Activated T-helper 1 cell treated with anti-CD3 and anti-CD28 coated beads, Interleukin-12 subunit alpha, Interleukin-12 subunit beta, Interleukin-2, Interleukin-4 antibody, amounts not matched to agents 30 ng/mL and 10 ng/mL and 1 ng/mL, durations not matched to agents 14 hours and 24 hours and 36 hours (primary cell): ENCODE data around the gene BNIP1. TPM values are rescaled to one million over a fixed set of nuclear protein-coding genes. Genes with fewer than 3 reads are reported as not detected.
"Not testable (repeated sequence)": the region's sequence is repeated elsewhere in the genome, so short reads cannot be mapped to it uniquely, and the experiment has no call there.

Source experiments
- DNase-seq: peaks from one replicate; pipeline ENCODE4 v3.0.0; 2021; ENCODE audit warnings: low spot score
- H3K27ac Mint-ChIP-seq: one replicate; pipeline ENCODE4 v1.8.0; 2021; ENCODE audit warnings: mild to moderate bottlenecking, mixed read lengths
- H3K27me3 Mint-ChIP-seq: one replicate; pipeline ENCODE4 v1.8.0; 2022; ENCODE audit warnings: mild to moderate bottlenecking, moderate library complexity, mixed read lengths; ENCODE audit not compliant: insufficient read depth
- H3K36me3 Mint-ChIP-seq: one replicate; pipeline ENCODE4 v1.8.0; 2021; ENCODE audit warnings: low read depth, mixed read lengths
- H3K4me1 Mint-ChIP-seq: one replicate; pipeline ENCODE4 v1.8.0; 2021; ENCODE audit warnings: low read depth, mixed read lengths
- H3K4me3 Mint-ChIP-seq: one replicate; pipeline ENCODE4 v1.8.0; 2021; ENCODE audit warnings: mild to moderate bottlenecking, moderate library complexity, mixed read lengths
- H3K9me3 Mint-ChIP-seq: one replicate; pipeline ENCODE4 v1.8.0; 2021; ENCODE audit warnings: mixed read lengths
- intact Hi-C: fragments of 100-400 bp; cut with micrococcal nuclease; formaldehyde crosslinking; loops from one replicate; pipeline ENCODE4 v1.15.1; 2024
- total RNA-seq: library from RNA; stranded (reverse); gene quantifications from 2 replicates; pipeline ENCODE4 v1.2.3, GENCODE V29; 2022

Gene BNIP1, protein sequence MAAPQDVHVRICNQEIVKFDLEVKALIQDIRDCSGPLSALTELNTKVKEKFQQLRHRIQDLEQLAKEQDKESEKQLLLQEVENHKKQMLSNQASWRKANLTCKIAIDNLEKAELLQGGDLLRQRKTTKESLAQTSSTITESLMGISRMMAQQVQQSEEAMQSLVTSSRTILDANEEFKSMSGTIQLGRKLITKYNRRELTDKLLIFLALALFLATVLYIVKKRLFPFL
- 22.6 and 25.3 TPM in 2 replicates for total RNA-seq

DNA sequence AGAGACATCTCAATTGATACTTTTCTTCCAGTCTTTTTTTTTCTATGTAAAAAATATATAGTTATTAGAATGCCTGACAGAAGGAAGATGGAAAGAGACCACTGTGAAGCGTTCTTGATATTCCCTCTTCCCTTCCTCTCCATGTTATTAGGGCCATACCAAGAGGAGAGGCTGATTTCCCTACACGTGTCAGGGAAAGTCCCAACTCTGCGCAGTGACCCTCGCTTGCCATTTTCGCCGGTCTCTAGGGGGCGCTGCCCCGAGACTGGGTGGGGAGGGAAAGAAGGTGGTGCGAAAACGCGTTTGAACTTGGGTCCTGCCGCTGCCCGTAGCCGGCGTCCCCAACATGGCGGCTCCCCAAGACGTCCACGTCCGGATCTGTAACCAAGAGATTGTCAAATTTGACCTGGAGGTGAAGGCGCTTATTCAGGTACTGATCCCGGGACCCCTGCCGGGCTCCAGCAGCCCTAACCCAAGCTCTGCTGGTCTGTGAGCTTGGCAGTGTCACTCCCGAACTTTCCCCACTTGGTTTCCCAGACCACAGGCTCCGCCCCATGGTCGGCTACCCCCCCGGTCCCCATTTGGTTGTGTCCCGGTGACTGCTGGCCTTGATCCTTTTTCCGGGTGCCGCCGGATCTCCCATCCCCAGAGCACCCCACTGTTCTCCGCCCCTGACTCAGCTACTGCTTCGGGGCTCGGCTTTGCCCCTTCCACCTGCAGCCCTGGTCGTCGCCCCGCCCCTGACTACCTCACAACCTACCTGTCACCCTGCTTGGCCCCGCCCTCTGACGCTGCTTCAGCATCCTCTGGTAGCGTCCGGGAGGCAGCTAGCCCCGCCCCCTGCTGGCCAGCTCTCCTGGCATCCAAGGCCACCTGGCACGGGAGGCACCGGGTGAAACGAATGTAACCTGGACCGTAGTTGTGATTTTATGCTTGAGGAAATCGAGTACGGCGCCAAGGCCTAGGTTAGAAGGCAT is at the start of gene BNIP1:
Gene BNIP1, plus strand, starts transcription at position 332 of the 977 bp plus-strand sequence. Its CDS starts 15 bp downstream, at position 347.
- Mint-ChIP-seq H3K4me3 (peak within 1 kb of the TSS; percentile 96), H3K27ac (peak within 1 kb of the TSS; percentile 97), H3K27me3 (no peaks in the 10 kb centered on the region), H3K36me3 (peaks cover 15% of the 10 kb centered on the region), H3K4me1 (peaks cover 9% of the 10 kb centered on the region), H3K9me3 (no peaks in the 10 kb centered on the region)
- peak; percentile 91 for DNase-seq
- intact Hi-C loops = loop anchor here (1.0 to 10.0 kb wide), 12 partner anchors 87 to 1758 kb away; partner anchors contain the start of genes BOD1, CPEB4, ERGIC1 and NPM1

DNA sequence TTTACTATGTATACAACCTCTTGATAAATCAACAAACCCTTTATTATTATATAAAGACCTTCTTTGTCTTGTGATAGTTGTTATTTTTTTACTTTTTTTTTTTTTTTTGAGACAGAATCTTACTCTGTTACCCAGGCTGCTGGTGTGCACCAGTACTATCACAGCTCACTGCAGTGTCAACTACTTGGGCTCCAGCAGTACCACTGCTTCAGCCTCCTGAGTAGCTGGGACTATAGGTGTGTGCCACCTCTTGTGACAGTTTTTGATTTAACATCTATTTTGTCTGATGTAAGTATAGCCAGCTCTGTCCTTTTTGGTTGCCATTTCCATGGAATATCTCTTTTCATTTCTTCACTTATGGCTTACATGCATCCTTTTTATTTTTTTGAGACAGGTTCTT is 45.5 kb upstream of the BNIP1 start:
- H3K4me1 Mint-ChIP-seq = no peaks in the 10 kb centered on the region
- no peak for DNase-seq
- no peak overlapping the region for H3K27ac Mint-ChIP-seq
- peaks cover 9% of the 10 kb centered on the region for H3K9me3 Mint-ChIP-seq
- H3K4me3 Mint-ChIP-seq = no peak overlapping the region
- H3K36me3 Mint-ChIP-seq = peaks cover 5% of the 10 kb centered on the region
- no peaks in the 10 kb centered on the region for H3K27me3 Mint-ChIP-seq
- intact Hi-C loops = no loop called here

DNA sequence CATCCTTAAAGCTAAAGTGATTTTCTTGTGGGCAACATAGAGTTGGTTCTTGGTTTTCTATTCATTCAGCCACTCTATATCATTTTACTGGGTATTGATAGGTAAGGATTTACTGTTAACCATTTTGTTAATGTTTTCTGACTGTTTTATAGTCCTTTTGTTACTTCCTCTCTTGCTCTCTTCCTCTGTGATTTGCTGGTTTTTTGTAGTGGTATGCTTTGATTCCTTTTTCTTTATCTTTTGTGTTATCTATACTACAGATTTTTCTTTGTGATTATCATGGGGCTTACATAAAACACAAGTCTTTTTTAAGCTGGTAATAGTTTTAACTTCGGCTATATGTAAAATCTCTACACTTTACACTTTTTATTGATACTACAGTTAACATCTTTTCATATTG is 44.9 kb upstream of the BNIP1 start:
- Mint-ChIP-seq H3K27me3 (no peaks in the 10 kb centered on the region), H3K27ac (no peak overlapping the region), H3K36me3 (peaks cover 5% of the 10 kb centered on the region), H3K9me3 (peaks cover 9% of the 10 kb centered on the region), H3K4me1 (no peaks in the 10 kb centered on the region), H3K4me3 (no peak overlapping the region)
- DNase-seq = no peak
- intact Hi-C loops = no loop called here

DNA sequence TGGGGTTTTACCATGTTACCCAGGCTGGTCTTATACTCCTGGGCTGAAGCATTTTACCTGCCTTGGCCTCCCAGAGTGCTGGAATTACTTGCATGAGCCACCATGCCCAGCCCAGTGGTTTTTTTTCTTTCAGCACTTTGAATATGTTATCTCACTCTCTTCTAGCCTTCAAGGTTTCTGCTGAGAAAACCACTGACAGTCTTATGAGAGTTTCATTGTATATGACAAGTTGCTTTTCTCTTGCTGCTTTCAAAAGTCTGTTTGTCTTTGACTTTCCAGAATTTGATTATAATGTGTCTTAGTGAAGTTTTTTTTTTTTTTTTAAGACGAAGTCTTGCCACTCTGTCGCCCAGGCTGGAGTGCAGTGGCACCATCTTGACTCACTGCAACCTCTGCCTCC is 43.1 kb upstream of the BNIP1 start:
- Mint-ChIP-seq H3K36me3 (peaks cover 5% of the 10 kb centered on the region), H3K27ac (no peak overlapping the region), H3K27me3 (no peaks in the 10 kb centered on the region), H3K9me3 (peaks cover 9% of the 10 kb centered on the region), H3K4me1 (no peaks in the 10 kb centered on the region), H3K4me3 (no peak overlapping the region)
- no peak for DNase-seq
- intact Hi-C loops = no loop called here

DNA sequence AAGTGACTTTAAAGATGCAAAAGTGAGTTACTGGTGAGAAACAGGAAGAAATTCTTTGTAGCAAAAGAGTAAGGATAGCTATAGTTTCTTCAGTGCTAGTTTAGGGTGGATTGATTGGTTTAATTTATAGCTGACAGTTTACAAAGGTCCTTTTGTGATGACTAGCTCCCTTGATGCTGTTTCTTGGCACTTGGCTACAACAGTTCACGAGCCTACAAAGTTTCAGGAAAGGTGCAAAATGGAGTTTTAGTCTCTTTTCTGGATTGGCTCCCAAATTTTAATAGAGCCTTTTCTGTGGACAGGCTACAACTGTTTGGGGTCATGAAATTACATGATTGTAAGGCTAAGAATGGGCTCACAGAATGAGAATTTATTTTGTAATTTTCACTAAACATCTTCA is 40.9 kb upstream of the BNIP1 start:
- H3K27me3 Mint-ChIP-seq = no peaks in the 10 kb centered on the region
- no peak for DNase-seq
- intact Hi-C loops = no loop called here
- peaks cover 9% of the 10 kb centered on the region for H3K9me3 Mint-ChIP-seq
- peak overlapping the region; percentile 12 for H3K27ac Mint-ChIP-seq
- no peaks in the 10 kb centered on the region for H3K4me1 Mint-ChIP-seq
- H3K4me3 Mint-ChIP-seq = no peak overlapping the region
- peaks cover 5% of the 10 kb centered on the region for H3K36me3 Mint-ChIP-seq

DNA sequence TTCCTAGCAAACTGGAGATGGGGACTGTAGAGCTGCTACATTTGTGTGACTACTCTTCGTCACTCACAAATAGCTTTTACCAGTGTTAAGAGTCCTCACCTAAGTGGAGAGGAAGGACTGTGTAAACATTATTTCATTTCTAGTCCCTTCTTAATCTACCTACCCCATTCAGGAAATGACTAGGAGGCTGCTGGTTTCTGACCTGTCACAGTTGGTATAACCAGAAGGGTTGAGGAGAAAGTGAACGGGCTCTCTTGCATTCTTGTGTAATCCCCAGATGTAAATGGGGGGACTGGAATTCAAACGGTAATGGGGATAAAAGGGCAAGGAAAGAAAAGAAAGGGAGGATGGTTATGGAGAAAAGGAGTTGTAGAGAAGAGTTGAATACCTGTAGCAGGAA is 35.4 kb upstream of the BNIP1 start:
- Mint-ChIP-seq H3K9me3 (no peaks in the 10 kb centered on the region), H3K27me3 (no peaks in the 10 kb centered on the region), H3K36me3 (peaks cover 8% of the 10 kb centered on the region), H3K4me3 (no peak overlapping the region), H3K27ac (no peak overlapping the region), H3K4me1 (peaks cover 4% of the 10 kb centered on the region)
- DNase-seq = no peak
- intact Hi-C loops = no loop called here

DNA sequence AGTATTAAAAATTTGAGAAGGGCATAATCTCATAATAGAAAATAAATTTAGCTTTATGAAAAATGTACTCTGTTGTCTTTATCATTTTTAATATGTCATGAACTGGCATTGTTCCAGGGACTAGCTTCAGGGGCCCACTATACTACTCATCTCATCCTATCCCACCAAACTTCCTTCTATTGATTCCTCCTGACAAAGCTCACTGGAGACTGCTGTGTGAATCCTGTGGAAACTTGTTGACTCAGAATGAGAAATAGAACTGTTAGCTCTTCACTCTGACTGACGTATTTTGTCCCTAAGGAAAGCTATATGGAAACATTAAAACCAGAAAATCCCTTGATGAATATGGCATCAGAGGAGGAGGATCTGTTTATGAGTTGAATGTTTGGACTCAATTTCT is 29.8 kb upstream of the BNIP1 start:
- H3K36me3 Mint-ChIP-seq = peaks cover 9% of the 10 kb centered on the region
- no peaks in the 10 kb centered on the region for H3K27me3 Mint-ChIP-seq
- peaks cover 2% of the 10 kb centered on the region for H3K9me3 Mint-ChIP-seq
- peaks cover 5% of the 10 kb centered on the region for H3K4me1 Mint-ChIP-seq
- intact Hi-C loops = no loop called here
- DNase-seq = no peak
- H3K27ac Mint-ChIP-seq = no peak overlapping the region
- no peak overlapping the region for H3K4me3 Mint-ChIP-seq

DNA sequence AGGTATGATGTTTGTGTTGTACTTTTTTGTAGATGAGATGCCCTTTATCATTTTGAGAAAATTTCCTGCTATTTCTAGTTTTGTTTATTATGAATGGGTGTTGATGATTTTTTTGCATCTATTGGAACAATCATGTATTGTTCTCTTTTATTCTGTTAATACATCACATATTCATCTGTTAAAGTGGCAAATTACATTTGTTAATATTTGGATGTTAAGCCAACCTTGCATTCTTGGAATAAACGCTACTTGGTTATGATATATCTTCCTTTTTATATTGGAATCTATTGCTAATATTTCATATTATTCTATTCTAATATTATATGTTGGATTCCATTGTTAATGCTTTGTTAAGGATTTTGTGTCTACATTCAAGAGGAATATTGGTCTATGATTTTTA is 24.6 kb upstream of the BNIP1 start:
- Mint-ChIP-seq H3K36me3 (peaks cover 5% of the 10 kb centered on the region), H3K9me3 (peaks cover 9% of the 10 kb centered on the region), H3K4me3 (no peak overlapping the region), H3K27me3 (no peaks in the 10 kb centered on the region), H3K27ac (no peak overlapping the region), H3K4me1 (no peaks in the 10 kb centered on the region)
- intact Hi-C loops = no loop called here
- no peak for DNase-seq

DNA sequence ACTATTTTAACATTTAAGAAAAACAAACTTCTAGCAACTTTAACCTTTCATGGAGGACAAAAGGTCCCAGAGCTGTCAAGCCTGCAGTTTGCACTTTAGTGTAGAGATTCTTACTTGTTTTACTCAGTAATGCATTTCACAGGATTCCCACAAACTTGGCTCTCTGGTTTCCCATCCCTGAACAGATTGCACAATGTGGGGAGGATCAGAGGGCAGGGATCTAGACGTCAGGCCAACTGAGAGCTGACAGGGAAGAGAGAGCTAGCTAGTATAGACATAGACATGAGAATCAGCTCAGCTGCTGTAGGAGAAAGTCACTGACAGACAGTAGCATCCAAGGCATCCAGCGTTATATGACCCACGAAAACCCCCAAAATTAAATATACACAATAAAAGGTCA is 20.9 kb upstream of the BNIP1 start:
- no peaks in the 10 kb centered on the region for H3K27me3 Mint-ChIP-seq
- no peak overlapping the region for H3K4me3 Mint-ChIP-seq
- H3K4me1 Mint-ChIP-seq = no peaks in the 10 kb centered on the region
- no peak overlapping the region for H3K27ac Mint-ChIP-seq
- H3K9me3 Mint-ChIP-seq = peaks cover 9% of the 10 kb centered on the region
- H3K36me3 Mint-ChIP-seq = peaks cover 14% of the 10 kb centered on the region
- intact Hi-C loops = no loop called here
- no peak for DNase-seq

DNA sequence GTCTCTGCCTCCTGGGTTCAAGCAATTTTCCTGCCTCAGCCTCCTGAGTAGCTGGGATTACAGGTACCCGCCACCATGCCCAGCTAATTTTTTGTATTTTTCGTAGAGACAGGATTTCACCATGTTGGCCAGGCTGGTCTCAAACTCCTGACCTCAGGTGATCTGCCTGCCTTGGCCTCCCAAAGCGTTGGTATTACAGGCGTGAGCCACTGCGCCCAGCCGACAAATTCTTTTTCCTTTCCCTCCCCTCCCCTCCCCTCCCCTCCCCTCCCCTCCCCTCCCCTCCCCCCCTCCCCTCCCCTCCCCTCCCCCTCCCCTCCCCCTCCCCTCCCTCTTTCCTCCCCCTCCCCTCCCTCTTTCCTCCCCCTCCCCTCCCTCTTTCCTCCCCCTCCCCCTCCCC is 12.2 kb upstream of the BNIP1 start:
- H3K36me3 Mint-ChIP-seq, H3K27me3 Mint-ChIP-seq, DNase-seq, H3K27ac Mint-ChIP-seq, H3K9me3 Mint-ChIP-seq, H3K4me1 Mint-ChIP-seq, H3K4me3 Mint-ChIP-seq, intact Hi-C loops: not testable (repeated sequence)

DNA sequence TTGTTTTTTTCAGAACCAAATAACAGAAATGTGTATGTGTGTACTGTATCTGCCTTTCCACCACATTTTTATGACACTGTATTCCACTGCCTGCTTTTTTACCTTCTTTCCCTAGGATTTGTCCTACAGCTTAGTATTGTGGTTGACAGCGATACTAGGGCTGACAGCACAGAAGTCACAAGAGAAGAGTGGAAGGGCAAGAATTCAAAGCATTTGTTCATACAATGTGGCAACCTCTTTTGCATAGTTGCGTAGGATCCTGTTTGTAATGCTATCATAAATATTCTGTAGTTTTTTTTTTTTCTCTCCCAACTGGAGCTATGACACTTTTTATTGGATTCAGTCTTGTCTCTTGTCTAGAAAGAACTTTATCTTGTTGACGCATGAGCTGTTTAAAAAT is 5.6 kb upstream of the BNIP1 start:
- H3K27ac Mint-ChIP-seq = no peak overlapping the region
- peaks cover 2% of the 10 kb centered on the region for H3K27me3 Mint-ChIP-seq
- no peaks in the 10 kb centered on the region for H3K4me1 Mint-ChIP-seq
- DNase-seq = no peak
- H3K9me3 Mint-ChIP-seq = no peaks in the 10 kb centered on the region
- peaks cover 3% of the 10 kb centered on the region for H3K36me3 Mint-ChIP-seq
- no peak overlapping the region for H3K4me3 Mint-ChIP-seq
- intact Hi-C loops = no loop called here

DNA sequence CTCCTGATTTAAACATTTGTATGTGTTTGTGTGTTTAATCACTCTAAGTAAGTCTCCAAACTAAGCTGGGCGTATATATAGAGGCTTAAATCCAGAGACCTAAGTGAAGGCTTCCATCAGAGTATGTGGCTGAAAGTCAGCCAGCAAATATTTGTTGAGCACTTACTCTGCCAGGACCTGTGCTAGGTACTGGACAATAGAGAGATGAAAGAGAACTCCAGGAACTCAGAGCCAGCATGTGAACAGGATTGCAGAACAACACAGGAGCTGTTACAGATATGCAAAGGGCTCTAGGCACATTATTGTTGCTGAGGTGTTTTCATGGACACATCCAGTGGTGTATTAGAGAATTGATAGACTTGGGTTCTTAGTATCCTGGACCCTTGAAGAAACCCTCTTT is 4.7 kb upstream of the BNIP1 start:
- H3K36me3 Mint-ChIP-seq = peaks cover 3% of the 10 kb centered on the region
- no peaks in the 10 kb centered on the region for H3K9me3 Mint-ChIP-seq
- peaks cover 2% of the 10 kb centered on the region for H3K27me3 Mint-ChIP-seq
- H3K4me1 Mint-ChIP-seq = peaks cover 5% of the 10 kb centered on the region
- intact Hi-C loops = loop anchor here (10.0 kb wide), 2 partner anchors 425 to 745 kb away; partner anchors contain the start of gene CPEB4
- no peak overlapping the region for H3K27ac Mint-ChIP-seq
- no peak for DNase-seq
- H3K4me3 Mint-ChIP-seq = no peak overlapping the region

DNA sequence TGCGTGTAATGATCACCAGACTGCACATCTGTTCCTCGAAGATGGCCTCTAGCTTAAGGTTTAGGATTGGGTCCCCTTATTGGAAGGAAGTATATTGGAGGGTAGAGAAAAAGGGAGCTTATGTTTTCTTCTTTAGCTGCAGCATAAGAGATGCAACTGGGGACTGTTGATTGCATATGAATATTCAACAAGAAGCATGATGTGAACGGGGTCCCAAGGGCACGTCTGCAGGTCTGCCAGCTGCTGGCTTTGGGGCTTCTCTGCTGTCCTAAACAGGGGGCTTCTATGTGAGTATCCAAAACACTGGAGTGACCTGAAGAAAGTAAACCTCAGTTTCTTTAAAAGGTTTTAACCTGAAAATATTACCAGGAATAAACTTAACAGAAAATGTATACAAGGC is 3.6 kb upstream of the BNIP1 start:
- H3K4me3 Mint-ChIP-seq = no peak overlapping the region

More for the DNA sequence above, 3.6 kb upstream of the BNIP1 start:
- intact Hi-C loops = loop anchor here (10.0 kb wide), 2 partner anchors 426 to 744 kb away; partner anchors contain the start of gene CPEB4
- H3K27me3 Mint-ChIP-seq = peaks cover 2% of the 10 kb centered on the region
- peaks cover 9% of the 10 kb centered on the region for H3K4me1 Mint-ChIP-seq
- DNase-seq = no peak
- H3K27ac Mint-ChIP-seq = no peak overlapping the region
- H3K36me3 Mint-ChIP-seq = peaks cover 3% of the 10 kb centered on the region
- H3K9me3 Mint-ChIP-seq = no peaks in the 10 kb centered on the region
